ENCODE data around the gene TBCE.
"Not testable (repeated sequence)": the region's sequence is repeated elsewhere in the genome, so short reads cannot be mapped to it uniquely, and the experiment has no call there.

TBCE gene

GRCh38 chr1:235457856-235458255 lies 90.6 kb downstream of the TBCE start:
- not testable (repeated sequence) for DNase-seq

DNA sequence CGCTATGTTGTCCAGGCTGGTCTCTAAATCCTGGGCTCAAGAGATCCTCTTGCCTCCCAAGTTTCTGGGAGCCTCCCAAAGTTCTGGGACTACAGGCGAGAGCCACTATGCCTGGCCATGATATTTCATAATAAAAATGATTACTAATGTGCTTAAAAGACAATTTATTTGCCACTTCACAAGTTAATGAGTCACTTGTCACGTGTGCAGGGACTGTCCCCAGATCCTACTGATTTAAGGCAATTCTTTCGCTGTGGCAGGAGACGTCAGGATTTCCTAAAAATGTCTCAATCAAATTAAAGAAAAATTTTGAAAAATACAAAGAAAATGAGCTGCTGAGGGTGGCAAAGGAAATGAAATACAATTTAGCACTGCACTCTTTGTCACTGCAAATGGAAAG lies 93.5 kb downstream of the TBCE start:
- no peak for DNase-seq

- DNase-seq, result no peak
Measured at GRCh38 chr1:235461954-235462353, 94.7 kb downstream of the TBCE start.

DNA sequence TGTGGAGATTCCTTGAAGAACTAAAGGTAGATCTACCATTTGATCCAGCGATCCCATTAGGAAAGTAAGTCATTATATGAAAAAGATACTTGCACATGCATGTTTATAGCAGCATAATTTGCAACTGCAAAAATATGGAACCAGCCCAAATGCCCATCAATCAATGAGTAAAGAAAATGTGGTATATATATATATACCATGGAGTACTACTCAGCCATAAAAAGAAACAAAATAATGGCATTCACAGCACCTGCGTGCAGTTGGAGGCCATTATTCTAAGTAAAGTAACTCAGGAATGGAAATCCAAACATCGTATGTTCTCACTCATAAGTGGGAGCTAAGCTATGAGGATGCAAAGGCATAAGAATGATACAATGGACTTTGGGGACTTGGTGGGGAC lies 95.6 kb downstream of the TBCE start:
- not testable (repeated sequence) for DNase-seq

DNA sequence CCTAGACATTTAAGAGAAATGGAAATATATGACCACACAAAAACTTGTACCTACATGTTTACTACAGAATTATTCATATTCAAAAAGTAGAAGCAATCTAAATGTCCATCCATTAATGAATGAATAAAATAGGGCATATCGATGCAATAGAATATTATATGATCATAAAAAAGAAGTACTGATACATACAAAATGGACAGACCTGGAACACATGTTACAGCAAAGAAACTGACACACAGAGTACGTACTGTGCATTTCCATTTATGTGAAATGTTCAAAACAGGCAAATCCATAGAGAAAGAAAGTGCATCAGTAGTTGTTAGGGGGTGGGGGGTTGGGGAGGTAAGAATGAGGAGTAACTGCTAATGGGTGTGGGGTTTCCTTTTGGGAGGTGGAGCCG lies 97.8 kb downstream of the TBCE start:
- no peak for DNase-seq

- DNase-seq, result no peak
Measured at GRCh38 chr1:235468004-235468403, 100.8 kb downstream of the TBCE start.

GRCh38 chr1:235468970-235469369 lies 101.7 kb downstream of the TBCE start:
- no peak for DNase-seq

DNA sequence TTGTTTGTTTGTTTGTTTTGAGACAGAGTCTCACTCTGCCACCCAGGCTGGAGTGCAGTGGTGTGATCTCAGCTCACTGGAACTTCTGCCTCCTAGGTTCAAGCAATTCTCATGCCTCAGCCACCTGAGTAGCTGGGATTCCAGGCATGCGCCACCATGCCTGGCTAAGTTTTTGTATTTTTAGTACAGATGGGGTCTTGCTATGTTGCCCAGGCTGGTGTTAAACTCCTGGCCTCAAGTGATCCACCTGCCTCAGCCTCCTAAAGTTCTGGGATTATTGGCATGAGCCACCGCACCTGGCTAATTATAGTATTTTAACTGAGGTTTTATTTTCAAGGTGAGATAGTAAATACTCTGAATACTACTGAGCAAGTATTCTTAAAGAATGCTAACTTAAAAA lies 102.7 kb downstream of the TBCE start:
- not testable (repeated sequence) for DNase-seq

- DNase-seq, result no peak
Measured at GRCh38 chr1:235470741-235471439, 103.7 kb downstream of the TBCE start.

GRCh38 chr1:235473806-235474205 lies 106.6 kb downstream of the TBCE start:
- DNase-seq, result no peak

DNA sequence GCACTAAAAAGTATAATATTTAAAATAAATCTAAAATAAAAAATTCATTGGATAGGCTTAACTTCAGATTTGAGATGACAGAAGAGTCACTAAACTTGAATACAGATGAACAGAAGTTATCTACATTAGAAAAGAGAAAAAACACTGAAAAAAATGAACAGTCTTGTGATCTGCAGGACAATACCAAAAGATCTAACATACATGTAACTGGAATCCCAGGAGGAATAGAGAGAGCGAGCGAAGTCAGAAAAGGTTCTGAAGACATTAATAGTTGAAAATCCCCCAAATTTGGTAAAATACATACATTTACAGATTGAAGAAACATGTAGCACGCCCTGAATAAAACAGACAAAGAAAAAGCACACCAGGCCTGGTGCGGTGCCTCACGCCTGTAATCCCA lies 115.9 kb downstream of the TBCE start:
- no peak for DNase-seq

GRCh38 chr1:235485558-235485957 lies 118.3 kb downstream of the TBCE start:
- no peak for DNase-seq

DNA sequence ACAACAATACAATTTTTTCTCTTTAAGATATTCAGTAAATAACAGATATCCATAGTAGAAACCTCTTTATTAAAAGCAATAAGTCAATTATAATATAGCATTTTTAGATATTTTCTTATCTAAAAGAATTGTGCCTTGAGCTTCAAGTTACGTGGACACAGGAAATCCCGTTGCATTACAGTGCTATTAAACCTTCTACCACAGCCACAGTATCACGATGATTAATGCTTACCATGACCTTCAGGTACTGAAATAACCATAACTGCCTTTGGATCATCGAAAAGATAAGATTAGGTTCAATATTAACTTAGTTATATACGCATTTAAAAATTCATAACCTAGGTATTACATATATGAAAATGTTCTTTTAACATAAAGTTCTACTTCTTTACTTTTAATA lies 119.1 kb downstream of the TBCE start:
- DNase-seq, result no peak

DNA sequence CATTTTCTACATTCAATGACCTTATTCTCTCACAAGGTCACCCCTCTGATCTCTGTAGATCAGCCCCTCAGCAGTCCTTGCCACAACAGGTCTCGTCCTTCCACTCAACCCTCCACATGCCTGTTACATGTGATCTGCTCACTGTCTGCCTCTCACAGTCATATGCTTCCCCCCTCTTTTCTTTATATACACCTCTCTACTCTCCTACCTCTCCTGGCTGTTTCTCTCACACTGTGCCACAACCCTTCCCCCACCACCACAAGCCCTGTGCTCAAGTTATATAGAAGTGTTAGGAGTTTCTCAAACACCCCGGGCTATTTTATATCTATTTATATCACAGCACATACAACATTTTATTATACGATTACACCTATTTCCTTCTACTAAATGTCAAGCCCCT lies 124.4 kb downstream of the TBCE start:
- no peak for DNase-seq

DNA sequence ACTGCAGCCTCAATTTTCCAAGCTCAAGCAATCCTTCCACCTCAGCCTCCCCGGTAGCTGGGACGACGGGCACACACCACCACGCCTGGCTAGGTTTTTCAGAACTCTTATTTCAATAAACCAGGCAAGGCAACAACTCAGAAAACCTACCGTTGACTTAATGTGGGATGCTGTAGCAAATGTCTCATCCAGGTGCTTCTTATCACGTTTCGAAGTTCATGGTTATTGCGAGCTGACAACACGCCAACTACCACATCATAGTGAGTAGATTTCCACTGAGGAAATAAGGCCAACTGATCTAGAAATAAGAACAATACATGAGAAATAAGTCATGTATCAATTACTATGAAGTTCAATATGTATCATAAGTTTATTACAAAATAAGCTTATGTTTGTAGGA lies 127.3 kb downstream of the TBCE start:
- no peak for DNase-seq

GRCh38 chr1:235495030-235495429 lies 127.8 kb downstream of the TBCE start:
- no peak for DNase-seq

DNA sequence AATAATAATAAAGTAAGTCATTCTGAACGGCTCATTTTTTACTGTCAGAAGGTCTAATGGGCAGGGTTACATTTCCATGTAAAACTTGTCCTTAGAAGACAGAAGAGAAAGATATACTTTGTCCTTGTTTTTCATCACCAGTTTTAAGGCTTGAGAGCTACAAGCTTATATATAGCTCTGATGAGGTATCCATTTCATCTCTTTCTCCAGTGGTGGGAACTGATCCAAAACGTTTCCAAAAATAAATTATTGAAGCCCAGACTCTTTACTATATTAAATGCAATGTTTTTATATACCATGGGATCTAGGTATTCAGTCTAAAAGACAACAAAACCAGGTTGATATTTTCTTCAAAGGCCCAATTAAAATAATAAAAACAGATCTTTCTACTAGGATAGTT lies 128.3 kb downstream of the TBCE start:
- no peak for DNase-seq

DNA sequence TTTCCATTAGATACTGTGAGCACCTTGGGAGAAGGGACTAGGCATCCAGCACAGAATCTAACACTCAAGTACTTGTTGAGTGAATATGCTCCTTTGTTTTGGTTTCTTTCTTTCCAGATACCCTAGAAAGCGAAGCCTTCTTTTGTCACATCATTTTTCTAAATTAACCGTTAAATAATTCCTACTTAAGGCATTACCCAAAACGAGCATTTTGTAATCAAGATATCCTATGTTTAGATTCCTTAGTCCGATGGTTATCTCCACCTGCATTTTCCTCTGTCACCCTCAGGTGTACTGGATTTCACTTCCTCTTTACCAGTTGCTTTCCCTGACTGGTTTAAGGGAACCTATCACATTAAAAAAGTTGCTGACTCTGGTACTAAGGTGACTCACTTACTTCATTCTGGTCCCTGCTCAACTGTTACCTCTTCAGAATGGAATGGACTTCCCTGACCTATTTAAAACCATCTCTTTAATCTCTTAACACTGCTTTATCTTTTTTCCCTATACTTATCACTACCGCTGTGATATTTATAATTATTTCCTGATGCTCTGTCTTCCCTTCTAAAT lies 133.8 kb downstream of the TBCE start:
- no peak for DNase-seq

All from NCI-H774 (cell line).